SU-DHL-6 (cell line): ENCODE results near the gene RASSF4.
A peak's percentile ranks its signal among the peaks of the same experiment; 100 is the strongest.

Source experiments
- H2AFZ ChIP-seq: fragments of 200-600 bp; sonication (generic); 2 replicates; pipeline ENCODE4 v1.6.1; 2014; ENCODE audit warnings: low read depth, mild to moderate bottlenecking, moderate library complexity, mixed read lengths, antibody characterized with exemption, low read length; ENCODE audit not compliant: severe bottlenecking
- H3F3A ChIP-seq: fragments of 200-600 bp; shearing (Covaris generic); 2 replicates; pipeline ENCODE4 v1.6.0; 2016; ENCODE audit warnings: antibody characterized with exemption, mild to moderate bottlenecking; ENCODE audit not compliant: insufficient read depth
- H3K27ac ChIP-seq: fragments of 200-600 bp; sonication (generic); 2 replicates; pipeline ENCODE4 v1.5.1; 2016; ENCODE audit warnings: low read depth, mild to moderate bottlenecking, low read length, moderate library complexity, mixed read lengths
- H3K27me3 ChIP-seq: fragments of 200-600 bp; sonication (generic), shearing (Covaris generic); 2 replicates; pipeline ENCODE4 v1.6.0; 2014; ENCODE audit warnings: mild to moderate bottlenecking, low read length
- H3K36me3 ChIP-seq: fragments of 200-600 bp; sonication (generic); 2 replicates; pipeline ENCODE4 v1.6.1; 2014; ENCODE audit warnings: mild to moderate bottlenecking, low read length, mixed read lengths
- H3K4me2 ChIP-seq: fragments of 300-600, 200-600 bp; shearing (Covaris generic), sonication (generic); 2 replicates; pipeline ENCODE4 v1.6.0; 2014; ENCODE audit warnings: low read length, low read depth, mild to moderate bottlenecking; ENCODE audit not compliant: poor library complexity, severe bottlenecking
- H3K4me3 ChIP-seq: fragments of 200-600 bp; sonication (generic); 2 replicates; pipeline ENCODE4 v1.5.1; 2014; ENCODE audit warnings: antibody characterized with exemption, low read length, mild to moderate bottlenecking, mixed read lengths; ENCODE audit not compliant: insufficient read depth, poor library complexity, severe bottlenecking
- H3K79me2 ChIP-seq: fragments of 200-600 bp; sonication (generic); 2 replicates; pipeline ENCODE4 v1.6.1; 2014; ENCODE audit warnings: mild to moderate bottlenecking, low read length, moderate library complexity; ENCODE audit not compliant: insufficient read depth
- H3K9ac ChIP-seq: fragments of 200-600 bp; sonication (generic); 2 replicates; pipeline ENCODE4 v1.7.0; 2014; ENCODE audit warnings: mild to moderate bottlenecking, low read length
- H3K9me2 ChIP-seq: fragments of 200-600 bp; sonication (generic); replicated peaks from 2 replicates; pipeline ENCODE4 v1.6.1; 2014; ENCODE audit warnings: low read length; ENCODE audit not compliant: insufficient read depth
- H3K9me3 ChIP-seq: fragments of 200-600 bp; sonication (generic); 2 replicates; pipeline ENCODE4 v1.6.1; 2014; ENCODE audit warnings: low read length, mixed read lengths; ENCODE audit not compliant: insufficient read depth
- H4K20me1 ChIP-seq: fragments of 200-600 bp; sonication (generic); 2 replicates; pipeline ENCODE4 v1.6.1; 2014; ENCODE audit warnings: low read depth, mild to moderate bottlenecking, antibody characterized with exemption, low read length, moderate library complexity, mixed read lengths
- EZH2phosphoT487 ChIP-seq: fragments of 200-600 bp; sonication (generic), shearing (Covaris generic); conservative IDR thresholded peaks from 2 replicates; pipeline ENCODE4 v1.6.1; 2018; ENCODE audit warnings: mild to moderate bottlenecking, antibody characterized with exemption, low read length, moderate library complexity, mixed read lengths
- TF ChIP-seq, protein P1 (sequence below): fragments of 200-600 bp; sonication (generic); IDR thresholded peaks from one replicate; pipeline ENCODE4 v1.5.1; 2017; ENCODE audit warnings: antibody characterized with exemption, mild to moderate bottlenecking, low read length, moderate library complexity; ENCODE audit not compliant: insufficient read depth, poor library complexity, severe bottlenecking

RASSF4 gene

GRCh38 chr10:44966816-44967509 is 7.4 kb downstream of the RASSF4 start:
- Histone ChIP-seq H2AFZ (peak overlapping the region; percentile 70), H3K4me2 (no peak overlapping the region), H3F3A (no peaks in the 10 kb centered on the region), H3K4me3 (no peak overlapping the region), H3K79me2 (no peaks in the 10 kb centered on the region), H3K9ac (no peak overlapping the region), H3K9me2 (no peaks in the 10 kb centered on the region), H3K27ac (no peak overlapping the region), H3K36me3 (no peaks in the 10 kb centered on the region), H4K20me1 (no peaks in the 10 kb centered on the region), H3K9me3 (no peaks in the 10 kb centered on the region), H3K27me3 (no peaks in the 10 kb centered on the region)
- TF ChIP-seq, protein P1, sequence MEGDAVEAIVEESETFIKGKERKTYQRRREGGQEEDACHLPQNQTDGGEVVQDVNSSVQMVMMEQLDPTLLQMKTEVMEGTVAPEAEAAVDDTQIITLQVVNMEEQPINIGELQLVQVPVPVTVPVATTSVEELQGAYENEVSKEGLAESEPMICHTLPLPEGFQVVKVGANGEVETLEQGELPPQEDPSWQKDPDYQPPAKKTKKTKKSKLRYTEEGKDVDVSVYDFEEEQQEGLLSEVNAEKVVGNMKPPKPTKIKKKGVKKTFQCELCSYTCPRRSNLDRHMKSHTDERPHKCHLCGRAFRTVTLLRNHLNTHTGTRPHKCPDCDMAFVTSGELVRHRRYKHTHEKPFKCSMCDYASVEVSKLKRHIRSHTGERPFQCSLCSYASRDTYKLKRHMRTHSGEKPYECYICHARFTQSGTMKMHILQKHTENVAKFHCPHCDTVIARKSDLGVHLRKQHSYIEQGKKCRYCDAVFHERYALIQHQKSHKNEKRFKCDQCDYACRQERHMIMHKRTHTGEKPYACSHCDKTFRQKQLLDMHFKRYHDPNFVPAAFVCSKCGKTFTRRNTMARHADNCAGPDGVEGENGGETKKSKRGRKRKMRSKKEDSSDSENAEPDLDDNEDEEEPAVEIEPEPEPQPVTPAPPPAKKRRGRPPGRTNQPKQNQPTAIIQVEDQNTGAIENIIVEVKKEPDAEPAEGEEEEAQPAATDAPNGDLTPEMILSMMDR = no peak
- TF ChIP-seq EZH2phosphoT487 = no peak

- H3K79me2 ChIP-seq = no peaks in the 10 kb centered on the region
- H3K27me3 ChIP-seq = no peaks in the 10 kb centered on the region
- no peaks in the 10 kb centered on the region for H3K9me3 ChIP-seq
- no peaks in the 10 kb centered on the region for H4K20me1 ChIP-seq
- no peaks in the 10 kb centered on the region for H3F3A ChIP-seq
- H3K4me3 ChIP-seq = no peak overlapping the region
- no peak overlapping the region for H2AFZ ChIP-seq
- no peaks in the 10 kb centered on the region for H3K9me2 ChIP-seq
- no peak overlapping the region for H3K27ac ChIP-seq
- no peaks in the 10 kb centered on the region for H3K36me3 ChIP-seq
- TF ChIP-seq, protein P1 = no peak
- no peak for TF ChIP-seq EZH2phosphoT487
- H3K4me2 ChIP-seq = no peak overlapping the region
- H3K9ac ChIP-seq = no peak overlapping the region
Observed at GRCh38 chr10:44967616-44968015, 8.0 kb downstream of the RASSF4 start.

DNA sequence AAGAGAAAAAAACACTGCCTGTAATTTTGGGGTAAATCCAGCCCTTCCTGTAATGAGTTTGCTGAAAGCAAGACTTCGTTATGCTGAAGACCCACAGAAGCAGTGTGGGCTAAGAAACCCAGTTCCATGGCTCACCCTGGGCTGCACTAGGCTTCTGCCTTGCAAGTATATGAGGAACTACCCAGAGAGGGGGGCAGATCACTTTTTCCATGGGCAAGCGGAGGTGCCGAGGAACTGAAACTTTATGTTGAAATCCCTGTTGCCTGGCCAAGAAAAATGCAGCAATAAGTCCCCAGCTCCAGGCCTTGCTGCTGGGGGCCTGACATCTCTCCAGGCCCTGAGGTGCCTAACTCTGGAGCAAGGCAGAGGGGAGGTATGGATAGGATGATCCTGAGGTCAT is 8.5 kb downstream of the RASSF4 start:
- H3K9me2 ChIP-seq = no peaks in the 10 kb centered on the region
- H3K4me3 ChIP-seq = no peak overlapping the region
- H3K36me3 ChIP-seq = no peaks in the 10 kb centered on the region
- H3K27ac ChIP-seq = no peak overlapping the region
- no peaks in the 10 kb centered on the region for H3K79me2 ChIP-seq
- TF ChIP-seq, protein P1 = no peak
- no peak for TF ChIP-seq EZH2phosphoT487
- no peaks in the 10 kb centered on the region for H3K9me3 ChIP-seq
- H3F3A ChIP-seq = no peaks in the 10 kb centered on the region
- H3K9ac ChIP-seq = no peak overlapping the region
- H4K20me1 ChIP-seq = no peaks in the 10 kb centered on the region
- H3K4me2 ChIP-seq = no peak overlapping the region
- no peak overlapping the region for H2AFZ ChIP-seq
- H3K27me3 ChIP-seq = no peaks in the 10 kb centered on the region
